Measurements from ENCODE around the gene HSD17B13. TPM values are rescaled to one million over a fixed set of nuclear protein-coding genes. Genes with fewer than 3 reads are reported as not detected.

The HSD17B13 gene, protein sequence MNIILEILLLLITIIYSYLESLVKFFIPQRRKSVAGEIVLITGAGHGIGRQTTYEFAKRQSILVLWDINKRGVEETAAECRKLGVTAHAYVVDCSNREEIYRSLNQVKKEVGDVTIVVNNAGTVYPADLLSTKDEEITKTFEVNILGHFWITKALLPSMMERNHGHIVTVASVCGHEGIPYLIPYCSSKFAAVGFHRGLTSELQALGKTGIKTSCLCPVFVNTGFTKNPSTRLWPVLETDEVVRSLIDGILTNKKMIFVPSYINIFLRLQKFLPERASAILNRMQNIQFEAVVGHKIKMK
- under 1 TPM in 1 of 2 donors, not detected in 1; 0.58 TPM for total RNA-seq
- 0.46 TPM for polyA plus RNA-seq (2013, experiment 1 of 2)
- 0.41 TPM for polyA plus RNA-seq (2013, experiment 2 of 2)
- long read RNA-seq, experiment 1 = 0 reads
- long read RNA-seq, experiment 2, partial matches to known transcripts = 1 of 4 reads
- long read RNA-seq, experiment 2, other reads (novel, unspliced or antisense) = 3 of 4 reads
- long read RNA-seq, experiment 3 = 0 reads
- long read RNA-seq, experiment 4 = 0 reads

- Mint-ChIP-seq H3K9me3 (no peaks in the 10 kb centered on the region), H3K27ac (no peak within 1 kb of the TSS), H3K4me1 (no peaks in the 10 kb centered on the region), H3K4me3 (no peak within 1 kb of the TSS), H3K36me3 (ENCODE audit: low read depth) (no peaks in the 10 kb centered on the region), H3K27me3 (ENCODE audit: insufficient read depth) (no peaks in the 10 kb centered on the region)
- DNase-seq = no peak
- TF ChIP-seq, protein P1, sequence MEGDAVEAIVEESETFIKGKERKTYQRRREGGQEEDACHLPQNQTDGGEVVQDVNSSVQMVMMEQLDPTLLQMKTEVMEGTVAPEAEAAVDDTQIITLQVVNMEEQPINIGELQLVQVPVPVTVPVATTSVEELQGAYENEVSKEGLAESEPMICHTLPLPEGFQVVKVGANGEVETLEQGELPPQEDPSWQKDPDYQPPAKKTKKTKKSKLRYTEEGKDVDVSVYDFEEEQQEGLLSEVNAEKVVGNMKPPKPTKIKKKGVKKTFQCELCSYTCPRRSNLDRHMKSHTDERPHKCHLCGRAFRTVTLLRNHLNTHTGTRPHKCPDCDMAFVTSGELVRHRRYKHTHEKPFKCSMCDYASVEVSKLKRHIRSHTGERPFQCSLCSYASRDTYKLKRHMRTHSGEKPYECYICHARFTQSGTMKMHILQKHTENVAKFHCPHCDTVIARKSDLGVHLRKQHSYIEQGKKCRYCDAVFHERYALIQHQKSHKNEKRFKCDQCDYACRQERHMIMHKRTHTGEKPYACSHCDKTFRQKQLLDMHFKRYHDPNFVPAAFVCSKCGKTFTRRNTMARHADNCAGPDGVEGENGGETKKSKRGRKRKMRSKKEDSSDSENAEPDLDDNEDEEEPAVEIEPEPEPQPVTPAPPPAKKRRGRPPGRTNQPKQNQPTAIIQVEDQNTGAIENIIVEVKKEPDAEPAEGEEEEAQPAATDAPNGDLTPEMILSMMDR (conservative IDR thresholded peaks at IDR 0.05) = no peak
- H3K36me3 ChIP-seq (ENCODE audit: control insufficient read depth, insufficient read depth, low read length) = no peaks in the 10 kb centered on the region
- H3K27ac ChIP-seq (ENCODE audit: low read depth, low read length) = no peak within 1 kb of the TSS
- no peak within 1 kb of the TSS for H3K9ac ChIP-seq (ENCODE audit: extremely low read depth, low read length, poor library complexity, severe bottlenecking)
- no peaks in the 10 kb centered on the region for H3K27me3 ChIP-seq (ENCODE audit: control insufficient read depth, insufficient read depth, low read length, poor library complexity, severe bottlenecking)
- H3K4me1 ChIP-seq (ENCODE audit: control insufficient read depth, insufficient read depth, low read length) = no peaks in the 10 kb centered on the region
- no peak within 1 kb of the TSS for H3K4me3 ChIP-seq (ENCODE audit: low read length)
- WGBS, 2 experiments (ENCODE audit: insufficient coverage in 1 of 2, insufficient read length in 1 of 2) = 92 to 93% methylated on average over 1 to 2 of the region's 2 CpGs
- H3K9me3 ChIP-seq (ENCODE audit: control insufficient read depth, low read length) = no peaks in the 10 kb centered on the region
Measured at GRCh38 chr4:87322754-87323153, at the start of gene HSD17B13. TSS of gene HSD17B13 (minus strand) at chr4:87322882. CDS start at chr4:87322841, 41 bp downstream.

- Histone ChIP-seq H3K4me3 (ENCODE audit: low read length) (no peak overlapping the region), H3K9me3 (ENCODE audit: control insufficient read depth, low read length) (peaks cover 19% of the 10 kb centered on the region), H3K27me3 (ENCODE audit: control insufficient read depth, insufficient read depth, low read length, poor library complexity, severe bottlenecking) (no peaks in the 10 kb centered on the region), H3K36me3 (ENCODE audit: control insufficient read depth, insufficient read depth, low read length) (peaks cover 53% of the 10 kb centered on the region), H3K27ac (ENCODE audit: low read depth, low read length) (no peak overlapping the region), H3K9ac (ENCODE audit: extremely low read depth, low read length, poor library complexity, severe bottlenecking) (no peak overlapping the region), H3K4me1 (ENCODE audit: control insufficient read depth, insufficient read depth, low read length) (no peaks in the 10 kb centered on the region)
- Mint-ChIP-seq H3K4me3 (no peak overlapping the region), H3K4me1 (no peaks in the 10 kb centered on the region), H3K36me3 (ENCODE audit: low read depth) (peaks cover 74% of the 10 kb centered on the region), H3K27ac (no peak overlapping the region), H3K9me3 (peaks cover 14% of the 10 kb centered on the region), H3K27me3 (ENCODE audit: insufficient read depth) (no peaks in the 10 kb centered on the region)
- WGBS, 2 experiments (ENCODE audit: insufficient coverage in 1 of 2, insufficient read length in 1 of 2) = 96 to 100% methylated on average over 1 to 2 of the region's 2 CpGs
- DNase-seq = no peak
- TF ChIP-seq, protein P1 (conservative IDR thresholded peaks at IDR 0.05) = no peak
Measured at GRCh38 chr4:87370068-87370467, 47.4 kb upstream of the HSD17B13 start.

DNA sequence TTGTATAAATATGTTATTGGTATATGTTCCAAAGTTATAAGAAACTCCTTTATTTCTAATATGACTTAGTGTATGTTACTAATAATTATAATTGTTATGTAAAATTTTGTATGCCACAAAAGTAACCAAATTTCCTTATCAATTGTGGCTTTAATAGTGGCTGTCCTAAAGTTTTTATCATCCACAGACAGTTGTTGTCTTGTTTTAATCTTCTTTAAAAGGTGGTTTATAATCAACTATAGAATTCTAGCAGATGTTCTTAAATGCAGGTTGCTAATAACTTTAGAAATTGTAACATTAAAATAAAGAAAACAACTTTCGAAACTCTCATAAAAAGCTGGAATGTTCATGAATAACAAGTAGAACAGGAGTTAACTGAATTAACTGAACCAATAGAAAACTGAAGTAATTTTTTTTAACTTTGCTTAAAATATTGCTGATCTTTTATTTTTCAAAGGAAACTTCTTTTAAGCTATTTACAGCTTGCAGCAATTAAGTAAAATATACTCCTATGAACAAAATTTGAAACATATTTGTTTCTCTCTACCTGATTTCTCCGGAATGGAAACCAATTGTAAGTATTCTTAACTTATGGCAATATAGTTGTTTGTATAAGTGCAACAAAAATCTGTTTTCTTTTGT lies 44.0 kb upstream of the HSD17B13 start:
- 94% methylated on average over 1 of the region's 2 CpGs; no CpG with 5 or more reads in 1 of the 2 experiments for WGBS, 2 experiments (ENCODE audit: insufficient coverage in 1 of 2, insufficient read length in 1 of 2)
- Histone ChIP-seq H3K9ac (ENCODE audit: extremely low read depth, low read length, poor library complexity, severe bottlenecking) (no peak overlapping the region), H3K4me3 (ENCODE audit: low read length) (no peak overlapping the region), H3K27me3 (ENCODE audit: control insufficient read depth, insufficient read depth, low read length, poor library complexity, severe bottlenecking) (no peaks in the 10 kb centered on the region), H3K36me3 (ENCODE audit: control insufficient read depth, insufficient read depth, low read length) (peaks cover 46% of the 10 kb centered on the region), H3K4me1 (ENCODE audit: control insufficient read depth, insufficient read depth, low read length) (no peaks in the 10 kb centered on the region), H3K9me3 (ENCODE audit: control insufficient read depth, low read length) (peaks cover 19% of the 10 kb centered on the region), H3K27ac (ENCODE audit: low read depth, low read length) (no peak overlapping the region)
- DNase-seq = no peak
- Mint-ChIP-seq H3K9me3 (peaks cover 14% of the 10 kb centered on the region), H3K27ac (no peak overlapping the region), H3K27me3 (ENCODE audit: insufficient read depth) (no peaks in the 10 kb centered on the region), H3K4me1 (peaks cover 10% of the 10 kb centered on the region), H3K36me3 (ENCODE audit: low read depth) (peaks cover 84% of the 10 kb centered on the region), H3K4me3 (no peak overlapping the region)
- TF ChIP-seq, protein P1 (conservative IDR thresholded peaks at IDR 0.05) = no peak

All from endodermal cell (in vitro differentiated cells).